Activated CD4-positive, alpha-beta T cell treated with anti-CD3 and anti-CD28 coated beads, Interleukin-10, Interleukin-2, amounts not matched to agents 100 ng/mL and 50 ng/mL, durations not matched to agents 16 hours and 8 hours (primary cell): Measurements from ENCODE around the gene PI4KB.
"Not testable (repeated sequence)": the region's sequence is repeated elsewhere in the genome, so short reads cannot be mapped to it uniquely, and the experiment has no call there.

Experiments used
- DNase-seq: peaks from one replicate; pipeline ENCODE4 v3.0.0-alpha.2; 2020

Gene PI4KB

GRCh38 chr1:151327223-151327902, at the start of gene PI4KB:
Gene PI4KB, minus strand, starts transcription at chr1:151327416. Its CDS starts 10,935 bp downstream, at chr1:151316481.
- DNase-seq, result peak; percentile 97

GRCh38 chr1:151373196-151373595, 46.0 kb upstream of the PI4KB start:
- DNase-seq, result no peak

GRCh38 chr1:151372058-151372934, 45.1 kb upstream of the PI4KB start, which contains the start of gene SELENBP1:
Gene SELENBP1, minus strand, starts transcription at chr1:151372705. Its CDS starts 64 bp downstream, at chr1:151372641.
- no peak for DNase-seq

- DNase-seq, result no peak
Measured at GRCh38 chr1:151371370-151372057, 44.3 kb upstream of the PI4KB start.

- no peak for DNase-seq
Measured at GRCh38 chr1:151370211-151370911, 43.1 kb upstream of the PI4KB start.

- DNase-seq, result no peak
Measured at GRCh38 chr1:151369621-151370048, 42.4 kb upstream of the PI4KB start.

GRCh38 chr1:151369302-151369610, 42.0 kb upstream of the PI4KB start:
- DNase-seq, result no peak

GRCh38 chr1:151368393-151369301, 41.4 kb upstream of the PI4KB start:
- DNase-seq, result no peak

- no peak for DNase-seq
Measured at GRCh38 chr1:151367658-151368392, 40.6 kb upstream of the PI4KB start.

- DNase-seq, result no peak
Measured at GRCh38 chr1:151364996-151365395, 37.8 kb upstream of the PI4KB start.

GRCh38 chr1:151362308-151363155, 35.3 kb upstream of the PI4KB start:
- DNase-seq, result no peak

- DNase-seq, result no peak
Measured at GRCh38 chr1:151361883-151362282, 34.7 kb upstream of the PI4KB start.

GRCh38 chr1:151356696-151357095, 29.5 kb upstream of the PI4KB start:
- no peak for DNase-seq

GRCh38 chr1:151352021-151352718, 25.0 kb upstream of the PI4KB start:
- no peak for DNase-seq

GRCh38 chr1:151350323-151350722, 23.1 kb upstream of the PI4KB start:
- DNase-seq, result not testable (repeated sequence)

- no peak for DNase-seq
Measured at GRCh38 chr1:151347523-151348246, 20.5 kb upstream of the PI4KB start.

GRCh38 chr1:151346769-151347522, 19.7 kb upstream of the PI4KB start, which contains the start of gene RFX5:
Gene RFX5, minus strand, starts transcription at chr1:151347252. Its CDS starts 932 bp downstream, at chr1:151346320.
- peak; percentile 99 for DNase-seq
